GM18907 (cell line): ENCODE data around the gene HSPA8.

Experiments used
- ATAC-seq: cut with Tn5 transposase; IDR thresholded peaks from one replicate; pipeline ENCODE4 v1.9.1; 2021; ENCODE audit warnings: mild to moderate bottlenecking, moderate library complexity; ENCODE audit not compliant: unreplicated experiment

Gene HSPA8

DNA sequence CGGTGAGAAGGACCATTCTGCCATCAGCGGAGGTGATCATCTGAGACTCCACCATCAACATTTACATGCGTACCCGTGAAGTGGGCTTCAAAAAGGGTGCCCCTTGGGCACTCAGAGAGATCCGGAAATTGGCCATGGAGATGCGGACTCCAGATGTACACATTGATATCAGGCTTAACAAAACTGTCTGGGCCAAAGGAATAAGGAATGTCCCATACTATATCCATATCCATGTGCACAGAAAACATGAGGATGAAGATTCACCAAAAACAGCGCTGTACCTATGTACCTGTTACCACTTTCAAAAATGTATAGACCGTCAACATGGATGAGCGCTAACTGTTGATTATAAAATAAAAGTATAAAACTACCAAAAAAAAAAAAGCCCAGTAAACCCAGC lies 10.8 kb downstream of the HSPA8 start:
- no peak for ATAC-seq

DNA sequence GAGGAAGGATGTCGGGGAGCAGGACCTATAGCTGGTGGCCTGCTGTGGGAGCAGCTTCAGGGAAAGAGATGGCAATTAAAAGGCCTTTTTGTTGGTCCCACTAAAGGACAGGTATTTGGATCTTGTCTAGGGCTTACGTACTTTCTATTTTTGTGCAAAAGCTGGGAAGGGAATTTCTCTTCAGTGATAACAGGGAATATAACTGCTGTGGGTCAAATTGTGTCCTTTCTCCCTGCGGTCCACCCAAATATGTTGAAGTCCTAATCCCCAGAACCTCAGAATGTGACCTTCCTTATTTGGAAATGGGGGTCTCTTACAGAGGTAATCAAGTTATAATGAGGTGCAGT lies 14.0 kb downstream of the HSPA8 start:
- no peak for ATAC-seq

DNA sequence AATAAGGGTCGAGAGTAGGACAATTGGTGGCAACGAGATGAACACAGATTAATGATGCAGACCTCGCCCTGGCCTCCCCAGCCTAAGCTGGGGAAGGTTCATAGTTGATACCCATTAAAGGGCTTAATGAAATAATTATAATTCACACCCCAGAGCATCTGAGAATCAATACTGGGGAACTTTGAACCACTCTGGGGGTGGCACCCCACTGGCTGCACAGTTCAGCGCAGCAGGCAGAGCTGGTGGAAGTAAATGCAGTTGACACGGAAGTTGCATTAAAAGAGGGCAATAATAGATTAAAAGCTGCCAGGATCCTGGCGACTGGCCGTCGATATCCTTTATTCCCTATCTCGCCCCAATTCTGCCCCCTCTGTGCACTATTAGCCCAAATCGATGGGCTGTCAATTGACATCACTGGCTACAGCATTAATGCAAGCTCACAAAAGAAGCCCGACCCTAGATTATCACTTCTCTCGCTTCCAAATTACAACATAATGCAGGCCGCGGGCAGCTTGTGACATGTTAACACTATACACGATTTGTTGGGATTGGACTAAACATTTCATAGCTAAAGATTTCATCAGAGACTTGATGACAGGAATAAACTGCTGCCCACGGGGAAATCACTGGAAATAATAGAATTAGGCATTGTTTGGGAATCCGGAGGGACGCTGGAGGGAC lies 14.5 kb downstream of the HSPA8 start:
- ATAC-seq: no peak

DNA sequence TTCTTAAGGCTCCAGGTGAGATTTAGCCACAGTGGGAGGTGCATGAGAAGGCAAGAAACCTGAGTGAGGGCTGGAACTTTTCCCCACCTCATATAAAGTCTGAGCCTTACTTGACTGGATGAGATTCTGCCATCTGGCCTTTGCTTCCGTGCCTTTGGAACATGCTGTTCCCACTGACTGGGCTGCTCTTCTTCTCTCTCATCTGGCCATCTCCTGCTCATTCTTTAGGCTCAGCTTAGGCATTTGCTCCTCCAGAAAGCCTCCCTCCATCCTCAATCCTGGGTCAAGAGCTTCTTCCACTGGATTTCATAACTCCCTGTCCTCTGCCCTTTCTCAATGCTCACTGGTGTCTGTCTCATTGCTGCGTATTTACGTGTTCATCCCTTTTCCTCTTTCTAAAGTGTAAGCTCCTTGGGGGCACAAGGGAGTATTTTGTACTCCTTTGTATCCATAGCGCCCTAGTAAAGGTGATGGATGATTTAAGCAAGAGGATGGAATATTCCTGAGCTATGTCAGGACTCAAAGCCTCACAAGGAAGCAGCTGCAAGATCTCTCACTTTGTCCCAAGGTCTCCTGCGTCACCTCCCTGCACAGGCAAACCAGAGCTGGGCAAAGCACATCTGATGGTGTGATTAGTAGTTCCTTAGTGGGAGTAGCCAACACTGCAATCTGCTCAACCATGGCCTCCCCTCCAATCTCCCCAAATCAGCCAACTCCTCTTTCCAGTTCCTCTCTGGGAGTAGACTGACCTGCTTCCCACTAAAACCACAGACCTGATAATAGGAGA lies 15.3 kb downstream of the HSPA8 start:
- no peak for ATAC-seq

DNA sequence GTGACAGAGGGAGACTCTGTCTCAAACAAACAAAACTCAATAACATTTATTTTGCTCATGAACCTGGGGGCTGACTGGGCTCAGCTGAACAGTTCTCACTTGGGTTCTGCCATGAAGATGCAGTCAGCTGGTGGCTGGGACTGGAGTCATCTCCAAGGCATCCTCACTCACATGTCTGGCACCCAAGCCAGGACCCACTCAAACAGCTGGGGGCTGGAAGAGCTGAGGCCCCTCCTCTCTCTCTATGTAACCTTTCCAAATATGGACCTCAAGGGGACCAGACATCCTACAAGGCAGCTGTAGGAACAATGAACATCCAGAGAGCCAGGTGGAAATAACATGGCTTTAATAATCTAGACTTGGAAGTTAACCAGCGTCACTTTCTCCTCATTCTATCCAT lies 16.8 kb downstream of the HSPA8 start:
- no peak for ATAC-seq

DNA sequence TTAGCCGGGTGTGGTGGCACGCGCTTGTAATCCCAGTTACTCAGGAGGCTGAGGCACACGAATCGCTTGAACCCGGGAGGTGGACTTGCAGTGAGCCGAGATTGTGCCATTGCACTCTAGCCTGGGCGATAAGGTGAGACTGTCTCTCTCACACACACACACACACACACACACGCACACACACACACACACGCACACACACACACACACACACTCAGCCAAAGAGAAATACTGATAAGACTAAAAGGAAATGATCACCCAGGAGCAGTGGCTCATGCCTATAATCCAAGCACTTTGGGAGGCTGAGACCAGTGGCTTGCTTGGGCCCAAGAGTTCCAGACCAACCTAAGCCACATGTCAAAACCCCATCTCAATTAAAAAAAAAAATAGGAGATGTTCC lies 20.8 kb downstream of the HSPA8 start:
- no peak for ATAC-seq

DNA sequence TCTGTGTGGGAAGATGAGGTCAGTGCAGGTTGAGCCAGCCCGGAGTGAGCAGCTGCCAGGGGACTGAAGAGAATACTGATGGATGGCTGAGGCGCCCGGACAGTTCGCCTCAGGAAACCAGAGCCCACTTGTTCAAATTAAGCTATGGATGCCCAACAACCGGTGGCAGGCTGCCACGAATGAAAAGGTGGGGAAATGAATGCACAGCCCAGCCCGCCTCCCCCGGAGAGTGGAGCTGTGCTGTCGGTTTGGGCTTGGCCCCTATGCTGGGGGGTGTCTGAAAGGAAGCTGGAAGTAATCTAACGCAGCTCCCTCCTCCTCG lies 21.9 kb downstream of the HSPA8 start:
- no peak for ATAC-seq

DNA sequence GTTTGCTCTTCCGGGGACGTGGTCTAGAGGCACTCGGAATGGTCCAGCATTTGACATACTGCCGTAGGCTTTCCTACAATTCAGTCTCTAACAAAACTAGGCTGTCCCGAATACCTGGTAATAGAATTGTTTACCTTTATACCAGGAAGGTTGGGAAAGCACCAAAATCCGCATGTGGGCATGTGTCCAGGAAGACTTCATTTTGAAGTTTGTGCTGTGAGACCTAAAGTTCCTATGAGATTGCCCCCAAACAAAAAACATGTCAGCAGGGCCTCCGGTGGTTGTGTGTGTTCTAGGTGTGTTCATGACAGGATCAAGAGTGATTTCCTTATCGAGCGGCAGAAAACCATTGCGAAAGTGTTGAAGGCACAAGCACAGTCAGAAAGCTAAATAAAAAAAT lies 26.1 kb downstream of the HSPA8 start:
- ATAC-seq: no peak

DNA sequence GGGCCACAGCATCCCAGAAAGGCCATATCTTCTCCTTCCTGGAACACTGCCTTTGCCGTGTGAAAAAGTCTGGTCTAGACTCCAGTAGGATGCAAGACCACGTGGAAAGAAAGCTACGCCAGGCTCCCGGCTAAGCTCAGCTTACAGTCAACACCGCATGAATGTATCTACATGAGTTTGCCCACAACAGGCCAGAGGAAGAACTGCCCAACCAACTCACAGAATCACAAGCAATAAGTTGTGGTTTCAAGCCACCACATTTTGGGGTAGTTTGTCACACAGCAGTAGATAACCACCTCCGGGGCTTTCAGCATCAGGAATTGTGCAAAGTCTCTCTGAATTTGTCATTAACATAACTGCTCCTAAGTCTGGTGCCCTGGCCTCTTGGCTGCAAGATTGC lies 27.3 kb downstream of the HSPA8 start:
- no peak for ATAC-seq

DNA sequence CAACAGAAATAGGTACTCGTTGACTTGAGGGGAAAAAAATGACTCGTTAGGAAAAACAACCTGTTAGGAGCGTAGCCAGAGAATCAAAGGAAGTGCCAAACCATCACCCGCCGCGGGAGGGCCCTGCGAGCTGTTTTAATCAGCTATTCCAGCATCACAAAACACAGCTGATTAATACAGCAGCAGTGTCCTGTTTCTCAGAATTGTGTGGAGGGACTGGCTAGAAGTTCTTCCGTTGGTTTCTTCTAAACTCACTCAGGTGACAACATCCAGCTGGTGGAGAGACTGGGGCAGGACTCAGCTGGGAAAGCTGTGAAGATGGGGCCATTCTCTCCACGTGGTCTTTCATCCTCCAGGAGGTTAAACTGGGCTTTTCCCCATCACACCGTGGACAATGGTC lies 28.0 kb downstream of the HSPA8 start:
- no peak for ATAC-seq

DNA sequence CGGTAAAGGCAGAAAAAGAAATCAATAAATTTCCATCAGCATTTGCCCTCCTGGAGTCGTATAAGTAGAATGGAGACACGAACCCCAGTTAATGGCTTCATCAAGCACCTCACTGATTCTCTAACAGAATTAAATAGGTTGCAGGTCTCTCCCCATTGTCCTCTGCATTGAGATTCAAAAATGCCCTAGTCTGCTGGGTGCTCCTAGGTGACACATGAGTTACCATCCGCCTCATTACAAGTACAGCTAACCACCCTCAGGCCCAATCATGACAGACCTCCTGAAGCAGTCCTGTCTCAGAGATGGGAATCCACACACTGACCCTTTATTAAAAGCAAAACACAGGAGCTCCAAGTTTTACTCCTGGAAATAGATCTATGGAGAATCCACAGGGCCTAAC lies 31.4 kb downstream of the HSPA8 start:
- ATAC-seq: no peak

DNA sequence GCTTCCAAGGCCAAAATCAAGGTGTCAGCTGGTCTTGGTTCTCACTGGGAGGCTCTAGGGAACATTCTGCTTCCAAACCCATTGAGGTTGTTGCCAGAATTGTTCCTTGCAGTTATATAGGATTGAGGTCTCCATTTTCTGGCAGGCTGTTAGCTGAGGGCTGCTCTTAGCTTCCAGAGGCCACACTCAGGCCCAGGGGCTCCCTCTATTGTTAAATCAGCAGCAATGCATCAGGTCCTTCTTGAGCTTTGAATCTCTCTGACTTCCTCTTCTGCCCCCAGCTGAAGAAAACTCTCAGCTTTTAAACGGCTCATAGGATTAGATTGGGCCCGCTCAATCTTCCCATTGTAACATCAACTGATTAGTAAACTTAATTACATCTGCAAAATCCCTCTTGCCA lies 41.0 kb downstream of the HSPA8 start:
- peak; percentile 57 for ATAC-seq

DNA sequence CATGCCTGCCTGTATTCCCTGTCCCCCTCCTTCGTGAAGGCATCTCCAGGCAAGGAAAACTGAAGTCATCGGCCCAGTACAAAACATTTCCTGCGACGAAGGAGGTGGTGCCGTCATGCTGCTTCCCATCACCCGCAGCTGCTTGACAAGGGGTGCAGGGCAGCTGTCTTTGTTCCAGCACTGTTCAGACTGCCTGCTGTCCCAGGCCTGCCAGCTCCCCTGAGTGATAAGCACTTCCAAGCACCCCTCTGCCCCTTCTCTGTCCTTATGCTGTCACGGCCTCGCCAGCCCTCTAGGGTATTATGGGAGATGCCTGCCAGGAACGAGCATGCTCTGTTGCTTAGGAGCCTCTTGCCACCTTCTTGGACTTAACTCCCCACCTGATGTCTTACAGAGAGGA lies 43.2 kb downstream of the HSPA8 start:
- no peak for ATAC-seq

DNA sequence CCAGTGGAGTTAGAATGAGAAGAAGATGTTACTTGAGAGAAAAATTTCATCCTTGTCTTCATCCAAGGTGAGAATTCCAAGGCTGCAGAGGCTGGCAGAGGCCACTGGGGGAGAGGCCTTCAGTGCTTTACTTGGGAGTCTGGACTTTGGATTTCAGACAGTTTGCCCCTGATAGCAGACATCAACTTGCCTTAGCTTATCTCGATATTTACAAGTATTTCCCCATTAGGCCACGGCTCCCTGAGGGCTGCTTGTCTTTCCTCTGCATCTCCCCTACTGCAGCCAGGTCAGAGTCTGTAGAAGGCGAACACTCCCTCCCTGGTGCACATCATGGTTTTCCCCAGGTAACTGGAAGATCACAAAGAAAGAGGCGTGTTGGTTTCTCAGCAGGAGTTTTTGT lies 50.4 kb downstream of the HSPA8 start:
- ATAC-seq: no peak
